Middle frontal gyrus (tissue), 1 donor: ENCODE results near the gene MCTP1.

ENCODE experiments used
- DNase-seq: peaks from one replicate; pipeline ENCODE4 v3.0.0-alpha.2; 2015; ENCODE audit warnings: low spot score; ENCODE audit errors: extremely low spot score

Gene MCTP1

DNA sequence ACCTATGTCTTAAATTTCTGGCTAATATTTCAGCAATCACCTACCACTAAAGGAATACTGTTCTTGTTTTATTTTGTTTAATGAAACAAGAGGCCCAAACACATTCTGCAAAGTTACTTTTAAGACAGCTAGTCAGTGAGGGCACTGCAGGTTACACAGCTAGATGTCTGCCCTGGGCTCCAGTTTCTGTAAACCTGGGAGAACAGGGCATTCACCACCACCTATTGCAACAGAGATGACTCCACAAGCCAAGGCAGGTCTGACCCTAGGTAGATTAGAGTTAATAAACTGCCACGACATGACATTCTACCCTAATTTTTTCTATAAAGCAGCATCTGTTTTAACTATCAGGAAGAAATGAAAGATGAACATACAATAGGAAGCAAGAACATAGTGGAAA lies 575.6 kb downstream of the MCTP1 start:
- no peak for DNase-seq

DNA sequence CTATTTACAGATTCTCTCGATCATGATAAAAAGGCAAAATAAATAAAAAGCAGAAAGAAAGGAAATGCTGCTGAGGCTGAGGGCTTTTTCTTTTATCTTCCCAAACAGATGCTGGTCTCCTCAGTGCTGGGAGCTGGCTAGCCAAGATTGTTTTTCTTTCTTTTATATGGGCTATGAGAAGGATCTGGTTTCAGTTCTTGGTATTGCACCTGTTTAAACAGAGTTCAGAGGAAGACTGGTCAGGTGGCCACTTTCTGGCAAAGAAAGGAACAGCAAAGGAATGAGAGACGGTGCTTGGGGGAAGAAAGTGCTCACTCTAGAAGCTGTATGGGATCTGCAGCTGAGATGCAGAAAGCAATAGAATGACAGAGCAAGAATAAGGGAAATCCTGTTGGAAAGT lies 577.5 kb downstream of the MCTP1 start:
- DNase-seq = no peak

DNA sequence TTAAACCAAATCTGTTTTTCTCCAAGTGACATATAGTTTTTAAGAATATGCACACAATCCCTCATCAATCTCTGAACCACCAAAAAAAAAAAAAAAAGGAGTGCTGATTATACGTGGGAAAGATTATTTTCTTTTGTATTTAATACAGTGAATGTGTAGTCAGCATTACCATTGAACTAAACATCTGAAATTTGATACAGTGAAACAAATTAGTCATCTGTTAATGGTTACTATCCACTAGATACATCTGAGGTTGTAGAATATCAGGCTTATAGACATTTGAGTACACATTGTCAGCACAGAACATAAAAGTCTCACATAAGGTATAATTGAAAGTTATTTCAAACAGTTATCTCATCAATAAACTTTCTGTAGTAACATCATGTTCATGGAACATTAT lies 579.5 kb downstream of the MCTP1 start:
- DNase-seq = no peak

DNA sequence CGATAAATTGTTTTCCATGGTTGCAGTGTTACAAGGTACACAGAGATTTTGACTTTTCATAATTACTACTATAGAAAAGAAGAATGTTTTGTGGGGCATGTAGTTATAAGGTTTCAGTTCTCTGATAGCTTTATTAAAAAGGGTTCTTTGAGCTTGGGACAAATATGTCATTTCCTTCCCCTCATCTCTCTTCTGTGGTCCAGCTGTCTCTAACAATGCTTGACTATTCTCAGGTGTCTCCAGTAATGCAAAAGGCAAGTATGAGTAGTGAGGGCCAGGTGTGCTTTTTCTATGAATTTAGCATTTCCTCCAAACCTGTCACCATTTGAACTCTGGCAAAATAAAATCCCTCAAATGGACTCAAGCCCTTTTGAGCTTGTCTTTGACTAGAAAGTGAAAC lies 582.2 kb downstream of the MCTP1 start:
- DNase-seq = no peak

DNA sequence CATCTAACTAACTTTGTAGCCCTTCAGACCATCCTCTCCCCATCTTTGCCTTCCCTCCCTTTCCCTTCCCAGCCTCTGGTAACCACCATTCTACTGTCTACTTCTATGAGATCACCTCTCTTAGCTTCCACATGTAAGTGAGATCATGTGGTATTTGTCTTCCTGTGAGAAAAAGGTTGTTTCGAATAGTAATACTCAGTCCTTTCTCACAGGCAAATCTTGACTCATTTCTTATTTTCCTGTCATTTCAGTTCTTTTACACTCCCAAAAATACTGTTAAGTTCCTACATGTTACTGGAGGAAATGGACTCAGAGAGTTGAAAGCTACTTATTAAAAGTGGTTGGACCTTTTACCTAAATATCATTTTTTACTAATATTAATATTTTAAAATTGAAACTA lies 584.3 kb downstream of the MCTP1 start:
- DNase-seq = no peak

DNA sequence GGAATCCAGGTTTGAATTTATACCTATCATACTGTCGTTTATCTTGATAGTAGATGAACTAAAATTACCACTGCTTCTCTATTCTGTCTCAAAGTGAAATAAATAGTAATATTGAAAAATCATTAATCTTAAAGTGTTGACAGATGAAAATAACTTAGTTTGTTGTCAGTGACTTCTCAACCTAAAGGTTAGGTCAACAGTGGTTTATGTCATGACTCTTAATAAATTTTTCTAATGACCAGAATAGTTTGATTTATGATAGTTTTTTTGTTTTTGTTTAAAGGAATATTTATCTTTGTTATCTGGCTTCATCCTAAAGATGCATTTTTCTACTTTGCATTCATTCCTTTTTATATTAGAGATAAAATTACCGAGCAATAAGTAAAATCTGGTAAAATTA lies 585.3 kb downstream of the MCTP1 start:
- DNase-seq = no peak

DNA sequence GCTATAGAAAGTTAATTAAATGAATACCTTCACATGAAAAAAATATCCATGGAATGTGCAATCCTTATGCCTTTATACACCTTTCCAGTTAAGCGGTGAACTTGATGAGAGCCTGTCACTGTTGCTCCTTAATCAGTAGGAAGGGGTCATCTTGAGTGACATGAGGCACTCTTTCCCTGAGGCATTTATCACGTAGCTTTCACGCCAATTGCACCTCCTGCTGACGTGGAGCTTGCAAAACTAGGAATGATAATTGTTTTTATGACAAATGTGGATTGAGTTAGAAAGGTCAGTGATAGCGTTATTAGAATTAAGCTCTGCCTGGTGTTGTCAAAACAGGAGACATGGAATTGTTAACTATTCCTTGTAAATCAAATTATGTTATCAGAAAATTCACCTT lies 586.7 kb downstream of the MCTP1 start:
- no peak for DNase-seq

DNA sequence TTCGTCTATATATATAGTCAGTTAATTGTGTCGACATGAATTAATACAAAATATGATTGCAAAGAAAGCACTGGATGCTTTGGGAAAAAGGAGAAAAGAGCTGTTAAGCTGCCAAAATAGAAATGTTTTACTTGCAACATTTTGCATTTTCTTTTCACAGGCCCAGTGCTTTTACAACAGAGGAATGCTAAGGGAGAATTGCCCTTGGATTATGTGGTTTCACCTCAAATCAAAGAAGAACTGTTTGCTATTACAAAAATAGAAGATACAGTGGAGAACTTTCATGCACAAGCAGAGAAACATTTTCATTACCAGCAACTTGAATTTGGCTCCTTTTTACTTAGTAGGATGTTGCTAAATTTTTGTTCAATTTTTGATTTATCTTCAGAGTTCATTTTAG lies 590.2 kb downstream of the MCTP1 start:
- no peak for DNase-seq

DNA sequence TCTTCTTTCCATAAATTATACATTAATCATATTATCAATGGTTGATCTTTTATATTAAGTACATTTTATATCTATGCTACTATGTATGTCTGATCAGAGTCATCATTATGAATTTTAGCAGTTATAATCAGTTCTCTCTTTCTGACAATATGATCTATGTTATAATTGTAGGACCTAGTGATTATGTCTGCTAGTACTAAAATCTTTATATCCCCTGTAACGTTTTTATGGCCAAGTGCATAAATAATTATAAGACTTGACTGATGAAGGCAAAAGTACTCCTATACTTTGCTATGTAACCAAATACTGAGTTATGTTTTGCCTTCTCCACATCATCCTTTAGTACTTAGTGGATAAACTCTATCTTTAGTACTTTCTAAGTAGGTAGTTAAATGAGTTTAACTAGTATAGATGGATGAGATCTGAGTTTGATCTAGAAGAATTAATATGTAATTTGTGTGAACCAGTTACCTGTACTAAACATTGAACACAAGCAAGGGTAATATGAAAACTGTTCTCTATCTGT lies 591.0 kb downstream of the MCTP1 start:
- no peak for DNase-seq

DNA sequence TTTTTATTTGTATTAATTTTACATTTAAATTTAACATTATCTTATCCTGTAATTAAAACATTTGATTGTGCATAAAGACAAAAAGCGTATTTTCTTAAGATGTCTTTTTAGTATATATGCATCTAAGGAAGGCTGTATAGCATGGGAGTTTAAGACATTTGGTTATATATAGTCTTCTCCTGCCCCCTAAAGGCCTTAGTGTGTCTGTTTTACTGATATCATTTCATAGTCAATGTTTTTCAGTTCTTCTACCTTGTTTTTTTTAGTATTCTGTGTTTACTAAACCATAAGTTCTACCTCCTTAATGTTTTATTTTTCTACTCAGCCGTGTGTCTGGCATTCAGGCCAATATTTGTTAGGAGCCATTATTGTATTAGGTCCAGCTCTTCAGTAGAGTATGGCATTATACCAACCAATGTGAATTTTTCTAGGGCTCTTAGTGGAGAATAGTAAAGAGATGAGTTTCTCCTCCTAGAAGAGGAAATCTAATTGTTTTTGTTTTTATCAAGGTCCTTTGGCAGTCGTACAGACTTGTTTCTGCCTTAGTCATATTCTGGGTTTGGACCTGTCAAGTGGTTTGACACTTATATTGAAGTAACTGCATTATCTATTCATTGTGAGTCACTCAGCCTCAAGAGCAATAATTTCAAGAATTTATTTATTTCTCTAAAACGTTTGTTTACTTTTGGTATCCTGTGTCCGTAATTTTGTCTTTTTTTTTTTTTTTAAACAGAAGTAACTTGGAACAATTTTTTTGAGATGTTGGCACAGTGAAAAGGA lies 591.7 kb downstream of the MCTP1 start:
- no peak for DNase-seq

DNA sequence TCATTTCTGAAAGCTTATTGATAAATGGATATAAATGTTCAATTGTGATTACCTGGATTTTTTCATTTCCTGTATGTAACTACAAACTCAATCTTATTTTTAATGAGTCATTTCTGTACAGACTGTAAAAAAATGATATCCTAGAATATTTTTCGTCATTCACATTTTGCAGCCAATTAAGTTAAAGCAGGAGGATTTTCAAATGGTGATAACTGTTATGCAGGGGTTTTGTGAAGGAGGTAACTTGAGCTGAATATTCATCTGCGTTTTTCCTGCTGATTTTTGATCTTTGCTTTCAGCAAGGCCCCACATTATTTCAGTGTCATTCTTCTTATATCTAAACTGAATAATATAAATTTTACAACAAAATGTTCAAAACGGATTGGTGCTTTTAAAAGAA lies 592.3 kb downstream of the MCTP1 start:
- DNase-seq = no peak

DNA sequence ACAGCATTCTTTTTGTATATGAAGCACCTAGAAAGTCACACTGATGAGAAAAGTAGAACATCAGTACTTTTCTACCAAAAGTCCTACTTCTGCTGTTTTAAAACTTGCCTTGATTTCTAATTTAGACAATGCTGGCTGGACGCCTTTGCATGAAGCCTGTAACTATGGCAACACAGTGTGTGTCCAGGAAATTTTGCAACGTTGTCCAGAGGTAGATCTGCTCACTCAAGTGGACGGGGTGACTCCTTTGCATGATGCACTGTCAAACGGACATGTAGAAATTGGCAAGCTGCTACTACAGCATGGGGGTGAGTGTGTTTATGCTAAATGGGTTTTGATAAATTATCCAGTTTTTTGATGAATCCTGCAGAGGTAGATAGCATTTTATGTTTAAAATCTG lies 592.9 kb downstream of the MCTP1 start:
- DNase-seq = no peak

DNA sequence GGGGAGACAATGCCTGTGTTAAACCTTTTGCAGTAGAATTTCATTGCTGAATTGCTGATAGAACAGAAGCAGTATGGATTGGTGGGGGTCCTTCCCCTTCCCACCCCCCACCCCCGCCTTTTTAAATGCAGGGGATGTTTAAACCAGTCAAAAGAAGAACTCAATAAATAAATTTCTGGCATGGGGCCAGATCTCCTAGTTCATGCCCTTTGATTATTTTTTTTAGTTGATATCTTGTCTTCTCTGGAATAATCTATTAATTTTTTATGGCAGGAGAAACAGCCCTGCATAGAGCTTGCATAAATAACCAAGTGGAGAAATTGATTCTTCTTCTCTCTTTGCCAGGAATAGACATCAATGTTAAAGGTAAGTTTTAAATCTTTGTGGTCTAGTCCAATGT lies 593.6 kb downstream of the MCTP1 start:
- no peak for DNase-seq

DNA sequence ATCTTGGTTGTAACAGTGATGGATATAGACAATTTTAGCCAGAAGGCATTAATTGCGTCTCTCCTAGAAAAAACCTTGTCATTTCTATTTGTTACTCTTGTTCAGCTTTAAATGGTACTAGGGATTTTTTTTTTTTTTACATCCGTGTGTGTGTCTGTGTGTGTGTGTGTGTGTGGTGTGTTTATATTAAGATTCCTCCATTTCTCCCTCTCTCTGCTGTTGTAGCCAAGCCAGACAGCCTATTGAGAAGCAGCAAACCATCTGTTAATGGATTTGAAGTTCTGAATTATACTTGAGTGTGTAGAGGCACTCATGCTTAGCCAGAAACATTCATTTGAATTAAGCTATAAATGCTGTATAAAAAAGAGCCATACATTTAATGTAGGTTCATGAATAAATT lies 594.1 kb downstream of the MCTP1 start:
- no peak for DNase-seq

DNA sequence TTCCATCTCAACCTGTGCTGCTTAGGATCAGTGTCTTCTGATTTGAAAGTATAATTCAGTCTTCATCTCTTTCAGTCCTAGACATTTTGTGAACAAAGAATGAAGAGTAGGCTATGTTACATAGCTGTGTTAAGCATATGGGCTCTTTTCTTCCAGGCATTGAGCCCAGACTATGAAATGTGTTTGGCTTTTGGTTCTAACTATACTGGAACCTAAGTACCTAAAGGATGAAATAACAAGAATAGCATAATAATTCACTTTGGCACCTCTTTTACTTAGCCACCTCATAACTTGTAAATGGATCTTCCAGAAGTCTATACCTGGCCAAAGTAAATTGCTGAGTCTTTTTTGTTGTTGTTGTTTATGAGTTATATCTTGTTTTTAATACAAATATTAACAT lies 595.0 kb downstream of the MCTP1 start:
- DNase-seq = no peak

DNA sequence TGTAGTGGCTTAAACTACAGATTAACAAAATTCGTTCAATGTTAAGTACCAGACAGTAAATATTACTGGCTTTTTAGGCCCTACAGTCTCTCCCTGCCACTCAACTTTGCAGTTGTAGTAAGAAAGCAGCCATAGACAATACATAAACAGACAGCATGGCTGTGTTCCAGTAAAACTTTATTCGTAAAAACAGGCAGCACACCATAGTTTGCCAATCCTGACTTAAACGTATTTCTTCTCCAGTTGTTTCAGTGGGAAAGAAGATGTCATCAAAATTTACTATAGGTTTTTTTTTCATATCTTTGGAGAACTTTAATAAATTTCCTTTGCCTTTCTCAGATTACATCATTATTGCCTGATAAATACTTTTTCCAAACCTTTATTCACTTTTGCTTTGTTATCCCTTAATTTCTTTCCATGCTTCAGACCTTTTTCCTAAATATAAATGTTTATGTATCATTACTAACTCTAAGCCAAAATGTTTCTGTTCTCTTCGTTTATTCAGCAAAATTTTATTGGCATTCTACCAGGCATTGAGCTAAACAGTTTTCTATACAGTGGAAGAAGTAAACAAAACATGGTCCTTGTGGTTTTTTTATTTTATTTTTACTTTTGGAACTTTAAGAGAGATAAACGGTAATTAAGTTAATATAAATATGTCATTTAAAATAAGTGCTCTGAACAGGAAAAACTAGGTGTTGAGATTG lies 601.9 kb downstream of the MCTP1 start:
- DNase-seq = no peak

DNA sequence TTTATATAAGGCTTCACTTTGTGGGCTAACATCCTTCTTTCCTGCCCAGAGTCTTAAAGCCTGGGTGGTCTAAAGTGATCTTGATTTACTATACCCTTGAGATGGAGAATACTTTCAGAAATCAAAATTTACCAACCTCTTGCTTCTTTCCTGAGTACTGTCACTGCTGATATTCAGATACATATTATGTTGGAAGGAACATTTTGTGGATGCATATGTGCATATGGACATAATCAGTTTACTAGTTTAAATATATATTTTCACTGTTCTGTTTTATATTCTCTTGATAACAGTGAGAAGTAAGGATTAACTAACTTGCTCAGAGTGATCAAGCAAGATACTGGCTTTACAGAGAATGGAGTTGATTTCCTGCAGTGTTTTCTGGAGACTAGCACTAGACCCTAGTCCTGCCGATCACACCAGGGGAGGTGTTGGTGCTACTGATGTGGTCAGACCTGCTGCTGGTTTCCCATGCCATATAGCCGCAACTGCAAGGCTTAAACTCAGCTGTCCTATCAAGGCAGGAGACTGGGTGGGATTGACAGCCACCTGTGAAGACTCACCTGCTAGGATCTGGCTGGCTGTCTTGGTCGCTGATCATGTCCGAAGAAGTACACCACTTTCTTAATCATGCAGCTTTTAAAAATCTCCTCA lies 608.8 kb downstream of the MCTP1 start:
- DNase-seq = no peak

DNA sequence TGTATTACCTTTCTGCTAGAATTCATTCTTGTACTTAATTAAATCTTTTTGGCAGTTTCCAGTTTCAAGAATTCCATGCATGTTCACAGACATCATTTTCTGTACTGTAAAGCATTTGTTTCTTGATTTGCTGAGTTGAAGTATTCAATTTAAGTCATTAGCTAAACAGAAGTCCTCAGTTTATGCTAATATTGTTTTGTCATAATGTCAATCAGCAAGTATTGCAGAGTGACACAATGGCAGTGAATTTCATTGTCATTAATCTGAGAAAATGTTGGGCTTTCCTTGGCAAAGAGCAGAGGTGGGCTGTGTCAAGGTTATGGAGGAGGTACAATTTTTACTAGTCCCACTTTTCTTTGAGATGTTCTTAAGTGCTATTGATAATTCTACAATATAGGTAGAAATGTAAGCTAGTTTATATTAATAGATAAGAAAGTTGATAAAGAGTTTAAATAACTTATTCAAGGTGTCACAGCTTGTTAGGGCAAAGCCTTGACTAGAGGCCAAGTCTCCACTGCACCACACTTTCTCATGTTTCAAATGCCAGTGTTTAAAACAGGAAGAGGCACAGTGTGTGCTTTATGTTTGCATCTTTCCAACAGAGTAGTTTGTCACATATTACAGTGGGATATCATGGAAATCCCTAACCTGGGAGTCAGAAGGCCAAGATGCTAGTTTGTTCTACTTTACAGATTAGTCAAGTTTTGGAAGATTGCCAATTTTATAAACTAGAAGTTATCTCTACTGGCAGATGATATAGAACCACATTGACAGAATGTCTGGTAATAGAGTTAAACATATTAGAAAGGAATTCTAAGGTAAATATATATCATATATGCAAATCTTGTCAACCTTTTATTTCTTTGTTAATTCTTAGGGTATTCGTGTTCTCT lies 610.2 kb downstream of the MCTP1 start:
- DNase-seq = no peak

DNA sequence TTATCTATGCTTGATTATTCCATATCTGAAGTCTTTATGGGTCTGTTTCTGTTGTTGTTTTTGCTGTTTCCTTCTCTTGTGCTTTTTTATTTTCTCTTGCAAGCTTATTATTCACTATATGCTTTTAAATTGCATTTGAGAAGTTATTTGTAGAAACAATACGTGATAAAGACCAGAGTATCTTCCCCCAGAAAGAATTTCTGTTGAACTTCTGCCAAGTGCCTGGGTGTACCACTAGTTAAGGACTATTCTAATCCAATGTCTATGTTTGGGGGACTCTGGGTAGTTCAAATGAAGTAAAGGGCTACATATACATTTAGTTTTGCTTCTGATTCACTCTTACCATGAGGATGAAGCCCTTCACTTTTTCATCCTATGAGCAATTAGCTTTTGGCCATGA lies 612.1 kb downstream of the MCTP1 start:
- no peak for DNase-seq

DNA sequence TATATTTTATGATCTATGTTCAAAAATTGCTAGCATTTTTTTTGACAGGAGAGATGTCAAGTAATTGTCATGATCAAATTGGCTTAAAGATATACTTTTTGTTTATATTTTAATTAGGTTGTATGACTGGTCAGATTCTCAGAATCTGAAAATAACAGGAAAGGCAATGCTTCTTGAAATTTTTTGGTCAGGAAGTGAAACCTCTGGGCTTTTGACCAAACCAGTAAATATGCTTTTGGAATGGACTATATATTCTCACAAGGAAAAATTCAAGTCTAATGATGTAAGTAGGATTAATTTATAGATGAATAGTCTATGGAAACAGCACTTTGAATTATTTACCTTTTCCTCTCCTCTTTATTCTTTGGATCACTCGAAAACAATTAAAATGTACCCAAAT lies 614.2 kb downstream of the MCTP1 start:
- DNase-seq = no peak

DNA sequence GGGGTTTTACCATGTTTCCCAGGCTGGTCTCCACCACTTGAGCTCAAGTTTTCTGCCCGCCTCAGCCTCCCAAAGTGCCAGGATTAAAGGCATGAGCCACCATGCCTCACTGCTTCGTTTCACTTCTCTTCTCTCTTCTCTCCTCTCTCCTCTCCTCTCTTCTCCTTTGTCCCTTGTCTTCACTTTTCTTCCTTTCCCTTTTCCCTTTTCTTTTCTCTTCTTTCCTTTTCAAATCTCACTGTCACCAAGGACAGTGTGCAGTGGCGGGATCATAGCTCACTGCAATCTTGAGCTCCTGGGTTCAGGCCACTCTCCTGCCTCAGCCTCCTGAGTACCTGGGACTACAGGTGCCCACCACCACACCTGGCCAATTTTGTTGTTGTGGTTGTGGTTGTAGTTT lies 617.0 kb downstream of the MCTP1 start:
- no peak for DNase-seq
